ENCODE measurements around the gene APBB2.
"Not testable (repeated sequence)": the region's sequence is repeated elsewhere in the genome, so short reads cannot be mapped to it uniquely, and the experiment has no call there.

APBB2 gene

DNA sequence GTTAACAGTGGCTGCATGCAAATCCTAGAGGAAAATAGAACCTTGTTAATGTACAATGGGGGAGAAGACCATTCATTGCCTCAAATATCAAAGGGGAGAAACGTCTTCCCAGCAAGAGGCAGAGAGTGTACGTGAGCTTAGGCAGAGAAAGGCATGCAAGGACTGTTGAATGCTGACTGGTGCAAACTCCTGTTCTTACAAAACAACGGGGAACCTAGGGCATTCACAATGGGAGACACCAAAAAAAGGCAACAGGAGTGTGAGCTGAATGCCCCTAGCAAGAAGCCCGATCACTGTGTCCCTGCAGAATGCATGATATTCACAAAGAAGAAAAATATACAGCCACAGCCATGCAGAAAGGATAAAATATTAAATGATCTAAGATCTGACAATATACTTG lies 279.7 kb downstream of the APBB2 start:
- no peak for DNase-seq (ENCODE audit: low spot score)

GRCh38 chr4:40933272-40934053 lies 280.9 kb downstream of the APBB2 start:
- DNase-seq (ENCODE audit: low spot score), result no peak

GRCh38 chr4:40931841-40932240 lies 282.5 kb downstream of the APBB2 start:
- DNase-seq (ENCODE audit: low spot score), result no peak

GRCh38 chr4:40931238-40931637 lies 283.1 kb downstream of the APBB2 start:
- no peak for DNase-seq (ENCODE audit: low spot score)

GRCh38 chr4:40927074-40927473 lies 287.3 kb downstream of the APBB2 start:
- DNase-seq (ENCODE audit: low spot score), result no peak

DNA sequence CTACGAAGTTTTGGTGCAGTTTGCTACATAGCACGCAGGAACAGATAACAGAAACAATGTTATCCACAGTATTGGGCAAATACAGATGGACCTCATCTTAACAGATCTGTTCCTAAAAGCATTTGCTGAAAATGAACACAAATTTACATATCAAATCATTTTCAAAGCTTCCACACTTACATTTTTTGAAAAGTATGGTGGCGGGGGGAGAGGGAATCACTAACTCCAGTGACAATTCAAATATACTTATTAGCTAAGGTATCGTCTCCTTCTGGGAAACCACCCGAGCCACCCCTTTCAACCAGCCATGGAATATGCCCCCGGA lies 289.6 kb downstream of the APBB2 start:
- DNase-seq (ENCODE audit: low spot score), result no peak

- peak; percentile 59 for DNase-seq (ENCODE audit: low spot score)
Measured at GRCh38 chr4:40924096-40924792, 290.1 kb downstream of the APBB2 start.

- no peak for DNase-seq (ENCODE audit: low spot score)
Measured at GRCh38 chr4:40923316-40924095, 290.8 kb downstream of the APBB2 start.

DNA sequence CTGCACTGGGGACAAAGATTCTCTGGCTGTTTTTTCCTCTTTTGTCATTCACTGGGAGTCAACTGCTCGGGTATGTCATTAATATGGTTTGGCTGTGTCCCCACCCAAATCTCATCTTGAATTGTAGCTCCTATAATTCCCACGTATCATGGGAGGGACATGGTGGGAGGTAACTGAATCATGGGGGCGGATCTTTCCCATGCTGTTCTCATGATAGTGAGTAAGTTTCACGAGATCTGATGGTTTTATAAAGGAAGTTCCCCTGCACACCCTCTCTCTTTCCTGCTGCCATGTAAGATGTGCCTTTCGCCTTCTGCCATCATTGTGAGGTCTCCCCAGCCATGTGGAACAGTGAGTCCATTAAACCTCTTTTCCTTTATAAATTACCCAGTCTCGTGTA lies 294.4 kb downstream of the APBB2 start:
- not testable (repeated sequence) for DNase-seq (ENCODE audit: low spot score)

- no peak for DNase-seq (ENCODE audit: low spot score)
Measured at GRCh38 chr4:40918330-40918729, 296.0 kb downstream of the APBB2 start.

DNA sequence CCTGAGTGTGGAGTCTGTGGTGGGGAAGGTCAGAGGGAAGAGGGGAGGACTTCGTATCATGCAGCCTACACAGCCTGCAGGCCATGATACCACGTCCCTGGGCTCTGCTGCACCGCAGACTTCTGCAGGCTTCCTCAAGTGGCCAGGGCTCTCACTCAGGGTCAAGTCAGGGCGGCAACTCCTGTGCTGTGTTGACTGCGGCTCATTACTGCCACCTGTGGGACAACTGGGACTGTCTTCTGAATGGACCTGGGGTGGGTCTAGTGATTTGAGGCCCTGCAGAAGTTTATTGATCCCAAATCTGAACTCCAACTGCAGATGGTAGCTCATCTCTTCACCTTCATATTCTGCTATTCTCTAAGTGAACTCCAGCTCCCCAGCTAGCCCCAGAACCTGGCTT lies 297.5 kb downstream of the APBB2 start:
- peak; percentile 44 for DNase-seq (ENCODE audit: low spot score)

- no peak for DNase-seq (ENCODE audit: low spot score)
Measured at GRCh38 chr4:40916218-40916555, 298.2 kb downstream of the APBB2 start.

DNA sequence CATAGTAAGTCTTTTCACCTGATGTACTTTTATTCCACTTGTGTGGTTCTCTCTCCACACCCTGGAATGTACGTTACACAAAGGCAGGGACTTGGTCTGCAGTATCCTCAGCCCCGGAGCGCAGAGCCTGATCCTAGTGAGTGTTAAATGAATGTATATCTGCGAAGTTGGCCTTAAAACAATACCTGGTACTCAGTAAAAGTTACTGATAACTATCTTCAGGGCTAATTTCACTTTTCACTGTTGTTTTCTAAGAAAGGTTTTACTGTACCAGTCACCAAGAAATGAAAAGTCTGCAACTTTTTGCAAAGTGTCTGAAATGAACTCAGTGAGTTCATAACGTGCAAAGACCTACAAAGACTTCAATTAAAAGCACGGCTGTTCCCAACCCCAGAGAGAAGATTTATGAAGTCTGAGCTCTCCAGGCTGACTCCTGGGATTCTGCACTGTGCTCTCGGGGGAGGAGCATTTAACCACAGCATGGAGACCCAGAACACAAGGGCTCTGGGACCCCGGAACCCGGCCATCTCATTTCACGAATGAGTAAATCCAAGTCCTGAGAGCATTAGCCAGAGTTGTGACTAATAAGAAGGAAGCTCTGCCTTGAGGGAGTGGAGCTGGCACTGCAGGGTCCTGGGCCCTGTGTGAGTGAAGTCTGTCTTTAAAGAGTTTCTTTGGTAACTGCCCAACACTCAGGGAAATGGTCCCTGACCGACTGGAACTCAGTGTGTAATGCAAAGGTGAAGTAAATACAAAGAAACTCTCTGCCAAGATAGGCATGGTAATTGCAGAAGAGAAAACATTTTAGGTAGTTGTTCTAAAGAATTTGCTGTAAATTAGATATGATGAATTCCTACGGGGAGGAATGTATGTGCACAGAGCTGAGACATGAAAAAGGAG lies 298.8 kb downstream of the APBB2 start:
- DNase-seq (ENCODE audit: low spot score), result no peak

DNA sequence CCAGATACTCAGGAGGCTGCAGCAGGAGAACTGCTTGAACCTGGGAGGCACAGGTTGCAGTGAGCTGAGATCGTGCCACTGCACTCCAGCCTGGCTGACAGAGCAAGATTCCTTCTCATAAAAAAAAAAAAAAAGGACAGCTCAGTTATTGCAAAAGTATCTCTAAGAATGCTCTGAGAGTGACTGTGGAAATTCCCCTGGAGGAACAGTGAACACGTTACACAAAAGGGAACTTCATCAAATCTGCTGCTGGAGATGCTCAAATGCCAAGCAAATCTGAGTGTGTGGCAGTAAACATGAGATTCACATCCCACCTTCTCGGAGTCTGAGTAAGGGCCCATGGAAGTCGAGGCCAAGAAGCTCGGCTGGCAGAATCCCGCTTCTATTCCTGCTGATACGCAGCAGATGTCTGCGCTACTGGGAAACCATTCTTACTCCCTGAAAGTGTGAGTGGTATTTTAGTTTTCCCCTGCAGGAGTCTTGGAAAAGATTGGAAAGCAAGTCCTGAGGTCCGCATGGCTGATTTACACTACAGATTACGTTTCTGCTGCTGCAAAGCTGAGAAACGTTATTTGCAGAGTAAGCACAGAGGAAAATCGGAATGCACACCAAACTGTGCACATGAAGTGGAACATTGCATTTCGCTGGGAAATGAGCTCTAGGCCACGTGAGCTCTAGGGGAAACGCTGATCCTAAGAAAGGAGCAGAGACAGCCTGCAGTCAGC lies 301.7 kb downstream of the APBB2 start:
- no peak for DNase-seq (ENCODE audit: low spot score)

- DNase-seq (ENCODE audit: low spot score), result no peak
Measured at GRCh38 chr4:40910706-40911105, 303.6 kb downstream of the APBB2 start.

- DNase-seq (ENCODE audit: low spot score), result no peak
Measured at GRCh38 chr4:40909363-40909876, 304.9 kb downstream of the APBB2 start.

GRCh38 chr4:40908702-40909362 lies 305.5 kb downstream of the APBB2 start:
- peak; percentile 73 for DNase-seq (ENCODE audit: low spot score)

- no peak for DNase-seq (ENCODE audit: low spot score)
Measured at GRCh38 chr4:40908297-40908696, 306.0 kb downstream of the APBB2 start.

- DNase-seq (ENCODE audit: low spot score), result no peak
Measured at GRCh38 chr4:40905414-40905813, 308.9 kb downstream of the APBB2 start.

DNA sequence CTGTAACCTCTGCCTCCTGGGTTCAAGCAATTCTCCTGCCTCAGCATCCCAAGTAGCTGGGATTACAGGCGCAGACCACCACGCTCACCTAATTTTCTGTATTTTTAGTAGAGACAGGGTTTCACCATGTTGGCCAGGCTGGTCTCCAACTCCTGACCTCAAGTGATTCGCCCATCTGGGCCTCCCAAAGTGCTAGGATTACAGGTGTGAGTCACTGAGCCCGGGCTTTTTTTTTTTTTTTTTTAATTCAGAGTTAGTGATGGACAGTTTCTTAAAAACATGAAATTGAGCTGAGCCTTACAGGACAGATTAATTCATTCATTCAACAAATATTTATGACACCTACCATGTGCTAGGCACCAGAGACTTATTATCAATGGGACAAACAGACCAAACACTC lies 313.8 kb downstream of the APBB2 start:
- not testable (repeated sequence) for DNase-seq (ENCODE audit: low spot score)

Measured in HuH-7.5 (cell line).